NCI-H524 treated with DMSO at 0.1 percent for 48 hours (cell line): Measurements from ENCODE around the gene HPCAL4.

Experiments
- DNase-seq: peaks from one replicate; lab custom pipeline; 2025; lab: John Stamatoyannopoulos, UW

Gene HPCAL4

GRCh38 chr1:39701049-39701439 is 9.8 kb upstream of the HPCAL4 start:
- DNase-seq: no peak

DNA sequence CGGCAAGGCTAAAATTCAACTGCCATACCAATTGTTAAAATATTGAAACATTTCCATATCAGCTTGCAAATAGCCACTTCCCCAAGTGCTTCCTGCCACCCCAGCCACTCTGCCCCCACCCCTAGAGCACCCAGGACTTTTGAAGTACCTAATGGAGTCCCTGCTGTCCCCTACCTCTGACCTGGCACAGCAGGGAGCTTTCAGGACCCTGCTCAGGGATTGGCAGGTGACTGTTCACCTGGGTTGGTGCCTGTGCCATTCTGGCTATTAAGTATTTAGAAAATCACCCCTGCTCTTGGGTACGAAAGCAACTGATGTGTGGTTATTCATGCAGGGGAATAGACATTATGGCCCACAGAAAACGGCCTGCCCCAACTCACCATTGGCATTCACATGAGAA is 9.1 kb upstream of the HPCAL4 start:
- DNase-seq: no peak

DNA sequence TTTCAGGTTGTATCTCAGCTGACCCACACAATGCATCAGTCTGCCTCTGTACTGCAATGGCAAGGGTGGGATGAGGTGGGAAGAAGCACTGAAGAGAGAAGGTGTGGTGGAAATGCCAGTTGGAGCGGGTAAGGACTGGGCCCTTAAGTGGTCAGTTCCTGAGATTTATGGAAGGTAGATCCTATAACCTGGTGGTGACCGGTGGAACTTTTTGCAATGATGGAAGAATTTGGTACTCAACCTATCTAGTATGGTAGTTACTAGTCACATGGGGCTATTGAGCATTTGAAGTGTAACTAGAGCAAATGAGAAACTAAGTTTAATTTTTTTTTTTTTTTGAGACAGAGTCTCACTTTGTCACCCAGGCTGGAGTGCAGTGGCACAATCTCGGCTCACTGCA is 8.2 kb upstream of the HPCAL4 start:
- no peak for DNase-seq

GRCh38 chr1:39698568-39698967 is 7.3 kb upstream of the HPCAL4 start:
- DNase-seq: no peak

- no peak for DNase-seq
These were observed 5.2 kb upstream of the HPCAL4 start for GRCh38 chr1:39696448-39696847.

DNA sequence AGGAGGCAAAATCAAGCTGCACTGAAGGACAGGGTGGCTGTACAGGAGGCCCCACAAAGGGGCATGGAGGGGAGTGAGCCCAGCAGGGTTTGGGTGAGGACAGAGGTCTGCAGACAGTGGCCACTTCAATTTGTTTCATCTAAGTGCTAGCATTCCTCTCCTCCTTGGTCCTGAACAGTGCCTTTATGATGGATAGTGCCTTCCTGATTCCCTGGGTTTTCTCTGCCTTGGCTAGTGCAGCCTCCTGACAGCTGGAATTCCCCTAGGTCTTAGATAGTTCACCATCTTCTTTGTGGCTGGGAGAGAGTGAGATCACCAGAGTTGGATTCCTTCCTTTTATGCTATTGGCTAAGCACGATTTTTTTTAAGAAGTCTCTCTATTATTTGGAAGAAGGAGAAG is 3.8 kb upstream of the HPCAL4 start:
- no peak for DNase-seq

- DNase-seq: no peak
These were observed 2.8 kb upstream of the HPCAL4 start for GRCh38 chr1:39694026-39694425.

DNA sequence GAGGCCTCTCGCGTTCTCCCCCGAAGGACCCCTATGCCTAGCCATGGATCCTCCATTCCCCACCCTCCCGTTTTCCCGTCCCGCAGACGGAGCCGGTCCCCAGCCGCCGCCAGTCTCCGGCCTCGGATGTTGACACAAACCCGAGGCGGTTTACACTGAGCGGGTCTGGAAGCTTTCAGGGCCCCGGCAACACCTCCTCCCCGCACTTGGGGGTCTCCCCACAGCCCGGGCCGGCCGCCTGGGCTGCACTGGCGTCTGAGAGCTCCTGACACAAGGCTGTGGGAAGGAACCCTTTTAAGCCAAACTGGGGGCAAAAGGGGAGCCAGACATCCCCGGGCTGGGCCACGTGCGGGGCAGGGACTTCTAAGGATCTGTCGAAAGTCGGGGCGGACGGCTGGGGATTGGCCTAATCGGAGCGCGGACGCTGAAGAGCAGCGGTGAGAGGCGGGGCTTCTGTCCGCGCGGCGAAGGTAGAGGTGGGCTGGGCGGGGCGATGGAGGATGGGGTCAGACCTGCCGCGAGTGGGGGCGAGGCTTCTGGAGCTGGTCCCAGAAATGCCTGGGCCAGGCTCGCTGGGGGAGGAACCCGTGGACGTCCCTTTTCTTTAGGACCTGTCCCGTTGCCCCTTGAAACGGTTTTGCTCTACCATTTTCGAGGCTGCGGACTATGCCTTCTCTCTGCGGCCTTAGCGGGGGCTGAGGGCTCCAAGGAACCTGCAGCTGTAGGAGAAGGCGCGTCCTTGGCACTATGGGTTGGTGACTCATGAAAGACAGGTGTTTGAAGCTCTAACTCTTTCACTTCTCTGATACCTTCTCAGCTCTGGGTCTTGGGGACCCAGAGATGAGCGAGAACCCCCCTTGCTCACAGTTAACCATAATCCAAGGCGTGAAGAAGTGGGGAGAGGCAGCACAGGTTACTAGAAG is 1.2 kb upstream of the HPCAL4 start:
- DNase-seq: no peak

GRCh38 chr1:39690794-39691382 is 345 bp downstream of the HPCAL4 start:
- no peak for DNase-seq

DNA sequence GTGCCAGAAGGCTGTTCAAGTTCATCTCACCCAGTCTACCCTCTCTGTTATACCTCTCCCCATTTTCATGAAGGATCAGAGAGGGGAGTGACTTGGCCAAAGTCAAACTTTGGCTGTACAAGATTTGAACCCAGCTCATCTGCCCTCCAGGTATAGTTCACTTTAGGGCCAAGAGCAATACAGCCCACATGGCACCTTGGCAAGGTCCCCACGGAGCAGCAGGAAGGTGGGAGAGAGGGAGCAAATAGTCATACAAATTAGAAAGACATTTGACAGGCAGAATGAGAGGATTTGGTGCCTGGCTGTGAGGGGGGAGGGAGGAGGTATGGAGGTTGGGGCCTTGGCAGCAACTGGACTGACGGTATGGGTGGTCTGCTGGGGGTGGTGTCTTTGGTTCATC is 1.0 kb downstream of the HPCAL4 start:
- no peak for DNase-seq

DNA sequence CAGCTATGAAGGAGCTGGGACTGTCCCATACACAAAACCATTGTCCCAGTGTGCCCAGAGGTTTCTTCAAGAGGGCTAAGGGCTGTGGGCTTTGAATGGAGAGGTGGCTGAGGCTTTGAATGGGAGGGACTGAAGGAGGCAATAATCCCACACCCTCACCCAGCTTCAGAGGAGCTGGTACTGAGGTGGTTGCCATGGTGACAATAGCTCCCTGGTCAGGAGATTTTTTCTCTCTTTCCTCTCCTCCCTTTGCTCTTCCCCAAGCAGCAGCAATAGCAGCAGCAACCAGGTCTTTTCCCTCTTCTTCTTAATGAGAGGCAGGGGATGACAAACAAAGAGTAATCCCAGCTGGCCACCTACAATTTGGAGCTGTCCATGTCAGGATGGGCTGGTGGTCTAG is 1.6 kb downstream of the HPCAL4 start:
- DNase-seq: no peak

DNA sequence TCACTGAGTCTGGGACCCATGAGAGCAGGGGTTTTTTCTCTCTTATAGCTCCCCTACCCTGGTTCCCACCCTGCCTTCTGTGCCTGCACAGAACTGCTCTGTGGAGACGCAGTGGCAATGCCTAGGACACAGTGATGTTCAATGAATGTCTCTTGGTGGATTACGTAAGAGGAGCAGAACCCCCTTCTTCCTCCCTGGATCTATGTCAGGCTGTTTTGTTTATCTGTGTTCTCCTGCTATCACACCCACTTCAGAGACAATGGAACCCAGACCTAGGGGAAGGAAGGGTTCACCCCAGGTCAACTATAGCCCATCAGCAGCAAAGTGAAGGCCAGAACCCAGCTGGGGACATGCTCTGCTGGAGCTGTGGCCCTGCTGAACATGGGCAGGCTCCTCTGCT is 2.0 kb downstream of the HPCAL4 start:
- DNase-seq: no peak

GRCh38 chr1:39688706-39689105 is 2.5 kb downstream of the HPCAL4 start:
- no peak for DNase-seq

DNA sequence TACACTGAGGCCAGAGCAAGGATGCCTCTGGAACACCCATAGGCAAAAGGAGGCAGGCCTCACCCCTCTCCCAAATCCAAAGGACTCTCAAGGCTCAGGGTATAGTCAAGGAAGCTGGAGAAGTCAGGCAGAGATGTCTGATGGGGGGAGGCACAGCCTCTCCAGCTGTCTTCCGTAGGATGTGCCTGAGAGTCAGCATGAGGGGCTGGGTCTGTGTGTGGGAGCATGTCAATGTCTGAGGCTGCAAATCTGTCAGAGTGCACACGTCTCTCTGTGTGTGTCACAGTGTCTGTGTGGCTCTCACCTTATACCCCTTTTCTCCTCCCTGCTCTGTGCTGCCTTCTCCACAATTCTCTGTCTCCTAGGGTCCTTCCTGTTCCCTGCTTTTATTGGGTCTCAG is 4.0 kb downstream of the HPCAL4 start:
- no peak for DNase-seq

DNA sequence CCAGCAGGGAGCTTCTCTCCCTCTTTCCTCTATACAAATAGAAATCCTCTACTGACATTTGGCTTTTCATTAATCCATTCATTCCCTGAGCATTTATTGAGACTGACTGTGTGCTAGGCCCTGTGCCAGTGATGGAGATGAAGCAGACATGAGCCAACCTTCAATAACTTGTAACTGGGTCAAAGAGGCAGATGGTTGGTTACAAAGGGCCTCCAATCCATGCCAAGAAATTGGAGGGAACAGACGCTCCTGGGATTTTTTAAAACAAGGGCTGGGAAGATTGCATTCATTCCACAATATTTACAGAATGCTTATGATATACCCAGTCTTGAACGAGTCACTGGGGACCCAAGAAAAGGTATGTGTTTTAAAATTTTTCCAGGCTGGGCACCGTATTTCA is 6.2 kb downstream of the HPCAL4 start:
- no peak for DNase-seq

- DNase-seq: no peak
These were observed 6.9 kb downstream of the HPCAL4 start for GRCh38 chr1:39684313-39684664.

GRCh38 chr1:39683591-39684312 is 7.5 kb downstream of the HPCAL4 start:
- no peak for DNase-seq

DNA sequence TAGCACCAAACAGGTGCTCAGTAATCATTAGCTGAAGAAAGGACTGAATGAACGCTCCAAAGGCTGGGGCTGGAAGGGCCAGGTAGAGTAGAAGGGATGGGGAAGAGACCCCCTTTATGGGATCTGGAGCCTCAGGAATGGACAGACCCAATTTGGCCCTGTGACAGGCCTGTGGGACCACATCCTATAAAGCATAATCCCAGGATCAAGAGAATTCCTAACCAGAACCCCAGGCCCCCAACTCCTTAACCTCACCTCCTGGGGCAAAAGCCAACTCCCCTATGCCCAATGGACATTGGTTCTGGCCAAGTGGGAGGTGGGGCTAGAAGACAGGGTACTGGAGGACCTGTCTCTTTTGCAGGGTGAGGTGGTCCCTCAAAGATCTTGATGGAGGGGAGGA is 9.2 kb downstream of the HPCAL4 start:
- DNase-seq: no peak

DNA sequence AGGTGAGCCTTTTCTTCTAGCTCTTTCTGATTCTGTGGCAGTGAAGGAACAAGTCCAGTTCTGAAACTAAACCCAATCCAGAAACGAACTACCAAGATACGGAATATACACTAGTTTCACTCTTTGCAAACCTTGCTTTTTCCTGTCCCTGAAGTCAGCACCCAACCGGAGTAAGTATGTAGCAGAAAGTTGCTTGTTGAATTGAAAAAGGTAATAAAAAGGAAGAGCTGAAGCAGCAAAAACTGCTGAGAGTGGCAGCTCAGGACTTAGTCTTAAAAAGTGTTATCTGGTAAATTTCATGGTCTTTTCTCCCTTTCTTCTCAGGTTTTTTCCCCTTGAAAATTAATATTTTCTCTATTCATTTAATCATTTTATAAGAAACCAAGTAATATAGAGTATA is 9.9 kb downstream of the HPCAL4 start:
- no peak for DNase-seq

DNA sequence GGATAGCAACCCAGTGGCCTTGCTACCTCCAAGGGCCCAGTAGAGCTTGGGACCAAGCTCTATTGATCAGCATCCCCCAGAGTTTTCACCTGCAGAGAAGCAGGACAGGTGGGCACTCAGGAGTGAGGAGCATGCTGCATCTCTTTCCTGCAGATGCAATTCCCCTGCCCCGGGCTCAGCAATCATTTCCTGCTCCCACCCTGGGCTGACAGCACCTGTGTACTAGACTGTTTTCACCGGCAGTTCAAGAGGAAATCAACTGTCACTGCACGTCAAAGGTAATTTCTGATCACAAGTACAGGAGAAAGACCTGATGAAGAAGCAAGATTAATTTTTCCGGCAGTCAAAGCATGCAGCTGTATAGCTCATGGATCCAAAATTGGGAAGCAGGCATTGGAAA is 10.5 kb downstream of the HPCAL4 start:
- no peak for DNase-seq

- DNase-seq: no peak
These were observed 11.4 kb downstream of the HPCAL4 start for GRCh38 chr1:39679821-39680220.

- no peak for DNase-seq
These were observed 12.3 kb downstream of the HPCAL4 start for GRCh38 chr1:39678889-39679288.

GRCh38 chr1:39677645-39678044 is 13.6 kb downstream of the HPCAL4 start:
- no peak for DNase-seq
